Liver (tissue), 9 donors: ENCODE results near the gene UNC13A. TPM values are rescaled to one million over a fixed set of nuclear protein-coding genes. Genes with fewer than 3 reads are reported as not detected.

Source experiments
- DNase-seq: peaks from one replicate; pipeline ENCODE4 v3.0.0-alpha.2; 2017; ENCODE audit warnings: low spot score
- H3K27ac ChIP-seq, 2 donors: one replicate each; pipeline ENCODE4 v1.7.0; 2013; ENCODE audit warnings: inconsistent platforms in 2 of 2, low read length in 2 of 2, control low read depth in 1 of 2, low read depth in 1 of 2, mild to moderate bottlenecking in 1 of 2
- H3K27me3 ChIP-seq, 4 donors: one replicate each; pipeline versions ENCODE4 v1.6.1 to v1.7.0; 2013; ENCODE audit warnings: low read length in 3 of 4, inconsistent platforms in 1 of 4, mild to moderate bottlenecking in 1 of 4, moderate library complexity in 1 of 4; ENCODE audit not compliant: control insufficient read depth in 4 of 4, insufficient read depth in 4 of 4
- H3K36me3 ChIP-seq, 4 donors: one replicate each; pipeline versions ENCODE4 v1.6.1 to v1.7.0; 2013; ENCODE audit warnings: low read length in 3 of 4, mild to moderate bottlenecking in 3 of 4, low read depth in 1 of 4, moderate library complexity in 1 of 4; ENCODE audit not compliant: control insufficient read depth in 4 of 4, insufficient read depth in 3 of 4
- H3K4me1 ChIP-seq, 4 donors: one replicate each; pipeline versions ENCODE4 v1.6.1 to v1.7.0; 2013; ENCODE audit warnings: low read length in 3 of 4, mild to moderate bottlenecking in 3 of 4, moderate library complexity in 1 of 4; ENCODE audit not compliant: control insufficient read depth in 4 of 4, insufficient read depth in 4 of 4
- H3K4me3 ChIP-seq, 3 donors: one replicate each; pipeline versions ENCODE4 v1.6.1 to v1.7.0; 2013; ENCODE audit warnings: low read length in 3 of 3, control low read depth in 1 of 3, low read depth in 1 of 3, mild to moderate bottlenecking in 1 of 3
- H3K9ac ChIP-seq, 2 donors: one replicate each; pipeline ENCODE4 v1.7.0; 2013; ENCODE audit warnings: low read length in 2 of 2, mild to moderate bottlenecking in 2 of 2, moderate library complexity in 2 of 2, control low read depth in 1 of 2, low read depth in 1 of 2
- H3K9me3 ChIP-seq, 4 donors: one replicate each; pipeline versions ENCODE4 v1.6.1 to v1.7.0; 2013; ENCODE audit warnings: low read length in 3 of 4; ENCODE audit not compliant: control insufficient read depth in 4 of 4
- ATF3 ChIP-seq: IDR thresholded peaks from 2 replicates; pipeline ENCODE4 v1.6.1; 2016; ENCODE audit warnings: antibody characterized with exemption
- EGR1 ChIP-seq, 2 donors: IDR thresholded peaks; 2 replicates each; pipeline ENCODE4 v1.6.1; 2016 to 2018; ENCODE audit warnings: antibody characterized with exemption in 2 of 2, low read depth in 2 of 2
- FOXA1 ChIP-seq: IDR thresholded peaks from 2 replicates; pipeline ENCODE4 v1.6.1; 2016; ENCODE audit warnings: antibody characterized with exemption
- FOXA2 ChIP-seq: IDR thresholded peaks from 2 replicates; pipeline ENCODE4 v1.6.1; 2016; ENCODE audit warnings: antibody characterized with exemption
- GABPA ChIP-seq, 2 donors: IDR thresholded peaks in 1 of 2; conservative IDR thresholded peaks in 1 of 2; 2 replicates each; pipeline ENCODE4 v1.6.1; 2016; ENCODE audit warnings: antibody characterized with exemption in 2 of 2, mild to moderate bottlenecking in 1 of 2, moderate library complexity in 1 of 2
- HNF4A ChIP-seq, 2 donors: conservative IDR thresholded peaks; 2 replicates each; pipeline ENCODE4 v1.6.1; 2016; ENCODE audit warnings: antibody characterized with exemption in 2 of 2, mild to moderate bottlenecking in 2 of 2
- HNF4G ChIP-seq: IDR thresholded peaks from 2 replicates; pipeline ENCODE4 v1.6.1; 2016; ENCODE audit warnings: antibody characterized with exemption
- JUND ChIP-seq, 2 donors: IDR thresholded peaks; 2 replicates each; pipeline ENCODE4 v1.6.1; 2016; ENCODE audit warnings: antibody characterized with exemption in 2 of 2
- NR2F2 ChIP-seq: IDR thresholded peaks from 2 replicates; pipeline ENCODE4 v1.6.1; 2016; ENCODE audit warnings: antibody characterized with exemption
- RAD21 ChIP-seq, 2 donors: IDR thresholded peaks; 2 replicates each; pipeline ENCODE4 v1.6.1; 2016; ENCODE audit warnings: antibody characterized with exemption in 2 of 2, mild to moderate bottlenecking in 2 of 2
- RXRA ChIP-seq, 2 donors: IDR thresholded peaks; 2 replicates each; pipeline ENCODE4 v1.6.1; 2017 to 2018; ENCODE audit warnings: antibody characterized with exemption in 2 of 2, mild to moderate bottlenecking in 1 of 2
- SP1 ChIP-seq: IDR thresholded peaks from 2 replicates; pipeline ENCODE4 v1.6.1; 2018; ENCODE audit warnings: antibody characterized with exemption, mild to moderate bottlenecking
- TAF1 ChIP-seq: conservative IDR thresholded peaks from 2 replicates; pipeline ENCODE4 v1.6.1; 2016; ENCODE audit warnings: antibody characterized with exemption, mild to moderate bottlenecking
- YY1 ChIP-seq: IDR thresholded peaks from 2 replicates; pipeline ENCODE4 v1.6.1; 2016; ENCODE audit warnings: antibody characterized with exemption, mild to moderate bottlenecking
- ZBTB33 ChIP-seq: IDR thresholded peaks from 2 replicates; pipeline ENCODE4 v1.6.1; 2016; ENCODE audit warnings: antibody characterized with exemption
- WGBS: extraction: QIAGEN DNeasy Blood & Tissue Kit; methylation state at CpG from one replicate; pipeline ENCODE4 v1.1.7; 2013; 5-methylcytosine and 5-hydroxymethylcytosine counted together
- polyA plus RNA-seq, 2 donors: library from polyadenylated mRNA; stranded (reverse) in 1 of 2; unstranded in 1 of 2; fragments of 200-250 nt in 1 of 2; fragments of >200 nt in 1 of 2; fragmentation: Nextera tagmentation in 1 of 2; extraction: Ambion mirVana in 1 of 2; gene quantifications; one replicate each; pipeline versions ENCODE4 v1.2.1 to v1.2.3, GENCODE V29; 2013 to 2015
- total RNA-seq, 2 donors: library from RNA; depleted of rRNA; stranded (reverse); fragments of >200 nt; gene quantifications; one replicate each; pipeline ENCODE4 v1.2.3, GENCODE V29; 2014
- TF ChIP-seq, protein P1 (sequence below): fragments of 150-350 bp; IDR thresholded peaks from 2 replicates; pipeline ENCODE4 v1.5.1; 2017; ENCODE audit warnings: improper control_type of control experiment, low read depth, low read length; ENCODE audit not compliant: missing input control
- TF ChIP-seq, protein P2 (sequence below): IDR thresholded peaks from 2 replicates; pipeline ENCODE4 v1.6.1; 2016; ENCODE audit warnings: antibody characterized with exemption, mild to moderate bottlenecking
- TF ChIP-seq, protein P3 (sequence below): IDR thresholded peaks from 2 replicates; pipeline ENCODE4 v1.6.1; 2016; ENCODE audit warnings: antibody characterized with exemption
- donor health status: healthy.
- donor health status: healthy.
- donor health status: healthy.
- donor health status: healthy.
- donor health status: healthy.

The UNC13A gene
- total and polyA plus RNA-seq, 4 donors, result under 0.01 to 0.01 TPM; not detected in 2

DNA sequence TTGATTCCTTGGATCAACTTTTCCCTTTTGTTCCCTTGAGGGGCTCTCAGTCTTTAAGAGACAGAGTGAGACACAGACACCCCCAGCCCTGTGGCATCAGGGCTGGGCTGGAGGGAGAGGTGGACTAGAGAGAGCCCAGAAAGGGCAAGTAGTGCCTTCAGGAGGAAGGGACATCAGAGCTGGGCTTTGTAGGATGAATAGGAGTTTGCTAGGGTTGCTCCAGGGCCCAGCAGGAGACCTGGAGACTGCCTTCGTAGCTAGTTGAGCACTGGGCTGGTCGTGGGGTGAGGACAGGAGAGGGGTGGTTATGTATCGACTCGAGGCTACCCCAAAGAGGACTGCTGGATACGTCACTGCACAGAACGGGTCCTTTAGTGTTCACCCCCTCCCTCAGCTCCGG lies 36.5 kb upstream of the UNC13A start:
- H3K4me1 ChIP-seq, result peaks cover 8 to 24% (median 15%) of the 10 kb centered on the region in 4 donors

More for the DNA sequence above, 36.5 kb upstream of the UNC13A start:
- no peaks in the 10 kb centered on the region for H3K9me3 ChIP-seq
- no peak for DNase-seq
- H3K36me3 ChIP-seq, result peaks cover 14 to 43% (median 20%) of the 10 kb centered on the region in 4 donors
- no peak overlapping the region for H3K4me3 ChIP-seq
- 98% methylated on average over 7 of the region's 7 CpGs for WGBS
- H3K27ac ChIP-seq, result no peak overlapping the region
- TF ChIP-seq RAD21 (IDR thresholded peaks at IDR 0.05) (no peak), HNF4A (conservative IDR thresholded peaks at IDR 0.05) (no peak), FOXA2 (no peak), ATF3 (no peak), NR2F2 (no peak), EGR1 (IDR thresholded peaks at IDR 0.05; ENCODE audit: low read depth in 2 of 2) (no peak), ZBTB33 (no peak), YY1 (no peak), SP1 (no peak), HNF4G (no peak), RXRA (IDR thresholded peaks at IDR 0.05) (no peak), JUND (IDR thresholded peaks at IDR 0.05) (no peak), FOXA1 (no peak), GABPA (IDR thresholded peaks at IDR 0.05 in 1 of 2, conservative IDR thresholded peaks at IDR 0.05 in 1 of 2) (no peak), TAF1 (no peak)
- TF ChIP-seq, protein P1, sequence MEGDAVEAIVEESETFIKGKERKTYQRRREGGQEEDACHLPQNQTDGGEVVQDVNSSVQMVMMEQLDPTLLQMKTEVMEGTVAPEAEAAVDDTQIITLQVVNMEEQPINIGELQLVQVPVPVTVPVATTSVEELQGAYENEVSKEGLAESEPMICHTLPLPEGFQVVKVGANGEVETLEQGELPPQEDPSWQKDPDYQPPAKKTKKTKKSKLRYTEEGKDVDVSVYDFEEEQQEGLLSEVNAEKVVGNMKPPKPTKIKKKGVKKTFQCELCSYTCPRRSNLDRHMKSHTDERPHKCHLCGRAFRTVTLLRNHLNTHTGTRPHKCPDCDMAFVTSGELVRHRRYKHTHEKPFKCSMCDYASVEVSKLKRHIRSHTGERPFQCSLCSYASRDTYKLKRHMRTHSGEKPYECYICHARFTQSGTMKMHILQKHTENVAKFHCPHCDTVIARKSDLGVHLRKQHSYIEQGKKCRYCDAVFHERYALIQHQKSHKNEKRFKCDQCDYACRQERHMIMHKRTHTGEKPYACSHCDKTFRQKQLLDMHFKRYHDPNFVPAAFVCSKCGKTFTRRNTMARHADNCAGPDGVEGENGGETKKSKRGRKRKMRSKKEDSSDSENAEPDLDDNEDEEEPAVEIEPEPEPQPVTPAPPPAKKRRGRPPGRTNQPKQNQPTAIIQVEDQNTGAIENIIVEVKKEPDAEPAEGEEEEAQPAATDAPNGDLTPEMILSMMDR, result no peak
- TF ChIP-seq, protein P2, sequence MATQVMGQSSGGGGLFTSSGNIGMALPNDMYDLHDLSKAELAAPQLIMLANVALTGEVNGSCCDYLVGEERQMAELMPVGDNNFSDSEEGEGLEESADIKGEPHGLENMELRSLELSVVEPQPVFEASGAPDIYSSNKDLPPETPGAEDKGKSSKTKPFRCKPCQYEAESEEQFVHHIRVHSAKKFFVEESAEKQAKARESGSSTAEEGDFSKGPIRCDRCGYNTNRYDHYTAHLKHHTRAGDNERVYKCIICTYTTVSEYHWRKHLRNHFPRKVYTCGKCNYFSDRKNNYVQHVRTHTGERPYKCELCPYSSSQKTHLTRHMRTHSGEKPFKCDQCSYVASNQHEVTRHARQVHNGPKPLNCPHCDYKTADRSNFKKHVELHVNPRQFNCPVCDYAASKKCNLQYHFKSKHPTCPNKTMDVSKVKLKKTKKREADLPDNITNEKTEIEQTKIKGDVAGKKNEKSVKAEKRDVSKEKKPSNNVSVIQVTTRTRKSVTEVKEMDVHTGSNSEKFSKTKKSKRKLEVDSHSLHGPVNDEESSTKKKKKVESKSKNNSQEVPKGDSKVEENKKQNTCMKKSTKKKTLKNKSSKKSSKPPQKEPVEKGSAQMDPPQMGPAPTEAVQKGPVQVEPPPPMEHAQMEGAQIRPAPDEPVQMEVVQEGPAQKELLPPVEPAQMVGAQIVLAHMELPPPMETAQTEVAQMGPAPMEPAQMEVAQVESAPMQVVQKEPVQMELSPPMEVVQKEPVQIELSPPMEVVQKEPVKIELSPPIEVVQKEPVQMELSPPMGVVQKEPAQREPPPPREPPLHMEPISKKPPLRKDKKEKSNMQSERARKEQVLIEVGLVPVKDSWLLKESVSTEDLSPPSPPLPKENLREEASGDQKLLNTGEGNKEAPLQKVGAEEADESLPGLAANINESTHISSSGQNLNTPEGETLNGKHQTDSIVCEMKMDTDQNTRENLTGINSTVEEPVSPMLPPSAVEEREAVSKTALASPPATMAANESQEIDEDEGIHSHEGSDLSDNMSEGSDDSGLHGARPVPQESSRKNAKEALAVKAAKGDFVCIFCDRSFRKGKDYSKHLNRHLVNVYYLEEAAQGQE, result no peak
- TF ChIP-seq, protein P3, sequence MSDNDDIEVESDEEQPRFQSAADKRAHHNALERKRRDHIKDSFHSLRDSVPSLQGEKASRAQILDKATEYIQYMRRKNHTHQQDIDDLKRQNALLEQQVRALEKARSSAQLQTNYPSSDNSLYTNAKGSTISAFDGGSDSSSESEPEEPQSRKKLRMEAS, result no peak
- no peak overlapping the region for H3K9ac ChIP-seq
- H3K27me3 ChIP-seq, result no peaks in the 10 kb centered on the region
